DLD1 (cell line): ENCODE results near the gene RAB3C.
"Not testable (repeated sequence)": the region's sequence is repeated elsewhere in the genome, so short reads cannot be mapped to it uniquely, and the experiment has no call there.

Experiments
- in situ Hi-C: cut with HindIII; loops from 2 replicates; pipeline ENCODE4 v1.10.0; 2017; ENCODE audit warnings: low sequenced_read_pairs

RAB3C gene

DNA sequence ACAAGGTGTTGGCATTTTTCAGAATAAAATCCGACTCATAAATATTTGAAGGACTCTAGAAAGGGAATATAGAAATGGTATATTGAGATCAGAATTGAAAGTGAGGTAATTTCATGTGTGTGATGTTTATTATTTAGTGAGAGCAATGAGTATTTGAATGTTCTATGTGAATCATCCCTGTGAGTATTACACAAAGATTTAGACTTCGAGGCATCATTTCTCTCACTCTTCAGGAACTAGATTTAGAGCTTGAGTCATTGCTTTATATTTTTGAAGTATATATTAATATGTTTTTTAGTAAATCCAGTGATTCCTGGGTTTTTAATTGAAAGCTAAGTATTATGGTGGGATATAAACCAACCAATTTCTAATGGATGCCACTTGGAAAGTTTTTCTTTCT, 91.2 kb downstream of the RAB3C start:
- in situ Hi-C loops = no loop called here

DNA sequence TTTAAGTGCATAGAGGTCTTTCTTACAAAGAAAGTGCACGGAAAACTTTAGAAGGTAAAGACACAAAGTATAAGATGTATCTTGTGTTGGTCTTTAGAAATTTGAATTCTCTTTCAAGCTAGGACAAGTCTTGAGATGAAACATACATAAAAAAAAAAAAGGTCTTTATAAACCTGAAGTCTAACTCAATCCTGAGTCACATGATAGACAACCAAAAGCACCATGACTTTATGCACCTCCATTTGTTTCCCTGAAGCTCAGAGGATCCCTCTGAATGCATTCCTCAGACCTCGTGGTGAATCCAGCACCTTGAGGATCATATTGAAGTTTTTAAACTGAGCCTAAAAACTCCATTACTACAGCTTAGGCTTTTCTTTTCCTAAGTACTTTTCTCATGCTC, 91.8 kb downstream of the RAB3C start:
- in situ Hi-C loops = no loop called here

DNA sequence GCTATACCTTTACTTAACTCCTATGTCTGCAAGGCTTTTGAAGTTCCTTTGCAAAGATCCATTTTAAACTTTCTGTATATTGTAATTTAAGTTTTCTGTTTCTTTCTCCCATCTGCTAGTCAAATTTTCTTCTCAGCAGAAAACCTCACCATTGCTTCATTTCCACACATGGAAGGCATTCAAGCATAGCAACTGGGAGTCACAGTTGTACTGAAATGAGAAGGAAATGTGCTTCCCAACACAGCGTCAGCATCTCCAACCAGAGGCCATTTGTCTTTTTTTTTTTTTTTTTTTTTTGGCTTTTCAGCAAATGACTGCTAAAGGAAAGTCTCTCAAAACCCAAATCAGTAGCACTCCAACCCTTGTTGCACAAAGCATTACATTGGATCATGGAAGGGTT, 92.5 kb downstream of the RAB3C start:
- in situ Hi-C loops = no loop called here

DNA sequence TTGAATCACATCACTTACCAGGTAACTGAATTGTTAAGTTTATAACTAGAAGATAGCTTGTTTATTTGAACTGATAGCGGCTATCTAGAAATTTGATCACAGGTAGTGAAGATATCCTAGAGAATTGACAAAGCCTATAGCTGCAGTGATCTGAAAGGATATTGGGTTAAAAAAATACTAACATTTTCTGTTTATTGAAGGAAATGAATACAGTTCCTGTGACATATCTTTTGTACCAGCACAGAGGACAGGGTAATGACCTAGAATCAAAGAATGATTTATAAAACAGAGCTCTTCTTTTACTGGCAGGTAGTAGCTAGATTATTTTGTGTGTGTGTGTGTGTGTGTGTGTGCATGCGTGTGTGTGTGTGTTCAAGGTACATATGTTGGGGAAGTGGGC, 94.8 kb downstream of the RAB3C start:
- in situ Hi-C loops = no loop called here

DNA sequence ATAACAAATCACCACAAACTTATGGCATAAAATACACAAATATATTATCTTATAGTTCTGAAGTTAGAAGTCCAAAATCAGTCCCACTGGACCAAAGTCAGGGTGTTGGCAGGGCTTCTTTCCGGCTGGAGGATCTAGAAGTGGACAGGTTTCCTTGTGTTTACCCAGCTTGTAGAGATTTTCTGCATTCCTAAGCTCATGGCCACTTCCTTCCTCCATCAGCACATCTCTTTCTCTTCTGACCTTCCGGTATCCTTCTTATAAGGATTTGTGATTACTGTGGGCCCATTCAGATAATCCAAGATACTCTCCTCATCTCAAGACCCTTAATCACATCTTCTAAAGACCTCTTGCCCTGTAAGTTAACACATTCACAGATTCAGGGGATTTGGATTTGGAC, 97.6 kb downstream of the RAB3C start:
- in situ Hi-C loops = no loop called here

DNA sequence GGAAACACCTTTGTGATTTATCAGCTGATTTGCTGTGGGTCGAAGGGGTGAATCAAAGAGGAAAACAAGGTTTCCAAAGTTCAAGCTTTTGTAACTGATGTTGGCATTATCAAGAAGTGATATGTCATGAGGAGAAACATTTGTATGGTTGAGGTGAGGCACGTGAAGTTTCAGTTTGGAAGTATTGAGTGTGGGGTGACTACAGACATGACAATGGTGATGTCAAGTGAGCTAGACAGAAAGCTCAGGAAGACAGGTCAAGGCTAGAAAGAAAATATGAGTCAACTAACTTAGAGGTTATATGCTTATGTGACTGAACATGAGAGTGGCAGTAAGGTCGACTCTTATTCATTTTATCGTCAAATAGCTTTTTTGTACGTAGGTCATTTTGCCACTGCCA, 99.1 kb downstream of the RAB3C start:
- in situ Hi-C loops = no loop called here

DNA sequence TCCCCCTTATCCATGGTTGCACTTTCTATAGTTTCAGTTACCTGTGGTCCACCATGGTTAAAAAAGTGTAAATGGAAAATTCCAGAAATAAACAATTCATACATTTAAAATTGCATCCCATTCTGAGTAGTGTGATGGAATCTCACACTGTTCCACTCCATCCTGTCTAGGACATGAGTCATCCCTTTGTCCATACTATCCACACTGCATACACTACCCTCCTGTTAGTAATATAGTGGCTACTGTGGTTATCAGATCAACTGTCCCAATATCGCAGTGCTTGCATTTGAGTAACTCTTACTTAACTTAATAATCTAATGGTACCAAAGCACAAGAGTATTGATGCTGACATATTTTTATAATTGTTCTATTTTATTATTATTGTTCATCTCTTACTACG, 100.7 kb downstream of the RAB3C start:
- in situ Hi-C loops = no loop called here

DNA sequence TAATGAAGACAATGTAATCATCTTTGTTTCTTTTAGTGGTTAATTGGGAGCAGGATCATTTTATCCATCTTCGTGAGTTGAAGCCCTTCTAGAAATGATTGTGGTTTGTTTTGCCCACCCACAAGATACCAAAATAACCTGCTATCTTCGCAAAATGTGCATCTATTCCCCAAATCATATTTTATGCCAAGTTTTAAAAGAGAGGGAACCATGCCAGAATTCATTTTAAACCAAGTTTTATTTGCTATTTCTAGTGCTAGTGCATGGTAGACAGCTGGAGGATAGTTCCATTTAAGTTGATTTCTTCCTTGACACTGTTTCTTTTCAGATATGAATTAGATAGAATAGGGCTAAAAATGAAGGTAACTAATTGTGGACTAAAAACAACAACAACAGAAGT, 104.2 kb downstream of the RAB3C start:
- in situ Hi-C loops = no loop called here

DNA sequence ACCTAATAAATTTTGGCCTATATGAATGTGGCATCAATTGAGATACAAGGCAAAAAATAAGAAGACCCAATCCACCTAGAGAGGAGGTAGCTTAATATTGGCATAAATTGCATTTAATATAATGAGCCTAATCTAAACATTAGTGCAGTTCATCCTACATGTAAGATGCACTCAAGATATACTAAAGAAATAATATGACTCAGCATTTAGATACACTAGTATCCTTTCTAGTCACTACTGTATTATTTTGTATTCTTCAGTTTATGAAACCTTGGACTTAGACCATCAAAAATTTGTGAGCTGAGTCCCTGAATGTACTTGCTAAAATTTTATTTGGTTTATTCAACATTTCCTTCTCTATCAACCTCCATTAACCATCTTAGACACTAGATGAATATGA, 104.7 kb downstream of the RAB3C start:
- in situ Hi-C loops = no loop called here

DNA sequence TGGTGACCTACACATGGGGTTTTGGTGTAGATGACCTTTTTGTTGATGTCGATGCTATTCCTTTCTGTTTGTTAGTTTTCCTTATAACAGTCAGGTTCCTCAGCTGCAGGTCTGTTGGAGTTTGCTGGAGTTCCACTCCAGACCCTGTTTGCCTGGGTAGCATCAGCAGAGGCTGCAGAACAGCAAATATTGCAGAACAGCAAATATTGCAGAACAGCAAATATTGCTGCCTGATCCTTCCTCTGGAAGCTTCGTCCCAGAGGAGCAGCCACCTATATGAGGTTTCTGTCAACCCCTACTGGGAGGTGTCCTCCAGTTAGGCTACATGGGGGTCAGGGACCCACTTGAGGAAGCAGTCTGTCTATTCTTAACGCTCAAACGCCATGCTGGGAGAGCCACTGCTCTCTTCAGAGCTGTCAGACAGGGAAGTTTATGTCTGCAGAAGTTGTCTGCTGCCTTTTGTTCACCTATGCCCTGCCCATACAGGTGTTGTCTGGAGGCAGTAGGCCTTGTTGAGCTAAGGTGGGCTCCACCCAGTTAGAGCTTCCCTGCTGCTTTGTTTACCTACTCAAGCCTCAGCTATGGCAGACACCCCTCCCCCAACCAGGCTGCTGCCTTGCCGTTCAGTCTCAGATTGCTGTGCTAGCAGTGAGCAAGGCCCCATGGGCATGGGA, 116.3 kb downstream of the RAB3C start:
- in situ Hi-C loops = not testable (repeated sequence)

DNA sequence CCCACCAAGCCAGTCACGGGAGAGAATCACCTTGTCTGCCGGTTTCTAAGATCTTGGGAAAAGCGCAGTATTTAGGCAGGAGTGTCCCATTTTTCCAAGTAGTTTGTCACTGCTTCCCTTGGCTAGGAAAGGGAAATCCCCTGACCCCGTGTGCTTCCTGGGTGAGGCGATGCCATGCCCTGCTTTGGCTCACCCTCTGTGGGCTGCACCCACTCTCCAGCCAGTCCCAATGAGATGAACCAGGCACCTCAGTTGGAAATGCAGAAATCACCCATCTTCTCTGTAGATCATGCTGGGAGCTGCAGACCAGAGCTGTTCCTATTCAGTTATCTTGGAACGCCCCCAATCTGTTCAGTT, 116.9 kb downstream of the RAB3C start:
- in situ Hi-C loops = no loop called here

DNA sequence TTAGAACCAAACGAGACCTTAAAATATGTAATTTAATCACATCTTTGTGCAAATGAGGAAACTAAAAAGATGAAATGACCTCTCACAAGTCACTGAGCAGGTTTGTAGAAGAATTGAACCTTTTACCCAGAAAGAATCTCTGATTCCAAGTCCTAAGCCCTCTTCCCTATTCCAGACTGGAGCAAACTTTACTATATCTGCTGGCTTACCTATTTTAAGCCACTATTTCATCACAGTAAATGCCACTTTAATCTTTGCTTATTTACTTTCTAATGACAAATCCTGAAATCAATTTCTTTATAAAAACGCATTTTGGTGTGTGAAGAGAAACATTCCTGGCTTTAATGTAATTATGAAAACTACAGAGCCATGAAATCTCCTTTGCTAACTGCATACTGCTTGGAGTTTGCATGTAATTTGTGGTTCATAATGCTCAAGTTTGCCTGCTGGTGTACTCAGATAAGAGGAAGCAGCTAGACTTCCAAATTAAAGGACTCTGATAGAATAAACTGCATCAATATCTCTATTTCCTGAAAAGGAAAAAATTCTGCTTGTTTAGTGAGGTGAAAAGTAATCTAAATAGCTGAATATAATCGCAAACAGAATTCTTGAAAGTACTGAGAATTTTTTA, 121.2 kb downstream of the RAB3C start:
- in situ Hi-C loops = no loop called here

DNA sequence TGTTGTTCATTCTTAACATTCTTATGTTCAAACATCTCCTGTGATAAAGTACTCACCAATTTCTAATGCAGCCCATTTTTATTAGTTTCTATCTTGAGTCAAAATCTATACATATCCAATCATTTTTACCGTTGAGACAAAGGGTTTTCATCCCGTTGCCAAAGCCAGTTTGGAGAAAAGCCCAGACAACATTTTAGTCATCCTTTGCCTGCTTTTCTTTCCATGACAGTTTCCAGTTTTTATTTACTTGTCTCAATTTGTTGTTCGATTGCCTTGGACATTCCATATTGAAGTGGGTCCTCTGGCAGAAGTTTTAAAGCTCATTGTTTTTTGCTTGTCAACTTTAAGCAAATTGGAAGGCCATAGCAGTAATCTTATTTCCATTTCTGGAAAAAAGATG, 123.9 kb downstream of the RAB3C start:
- in situ Hi-C loops = no loop called here

DNA sequence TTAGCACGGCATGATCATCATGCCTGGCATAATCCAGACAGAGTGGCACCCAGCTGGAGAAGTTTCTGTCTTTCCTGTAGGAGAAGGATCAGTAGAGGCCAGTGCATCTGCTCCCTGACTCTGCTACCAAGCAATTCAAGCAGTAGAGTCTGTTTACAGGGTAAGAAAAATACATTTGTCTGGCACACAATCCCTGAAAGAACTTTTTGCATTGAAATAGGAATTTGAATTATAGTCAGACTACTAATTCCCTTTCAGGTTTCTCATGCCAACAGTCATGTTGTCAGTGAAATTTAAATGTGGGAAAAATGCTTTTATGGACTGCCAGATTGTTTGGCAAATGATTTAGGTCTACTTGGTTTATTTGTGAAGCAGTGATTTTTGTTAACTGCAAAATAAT, 125.6 kb downstream of the RAB3C start:
- in situ Hi-C loops = no loop called here

DNA sequence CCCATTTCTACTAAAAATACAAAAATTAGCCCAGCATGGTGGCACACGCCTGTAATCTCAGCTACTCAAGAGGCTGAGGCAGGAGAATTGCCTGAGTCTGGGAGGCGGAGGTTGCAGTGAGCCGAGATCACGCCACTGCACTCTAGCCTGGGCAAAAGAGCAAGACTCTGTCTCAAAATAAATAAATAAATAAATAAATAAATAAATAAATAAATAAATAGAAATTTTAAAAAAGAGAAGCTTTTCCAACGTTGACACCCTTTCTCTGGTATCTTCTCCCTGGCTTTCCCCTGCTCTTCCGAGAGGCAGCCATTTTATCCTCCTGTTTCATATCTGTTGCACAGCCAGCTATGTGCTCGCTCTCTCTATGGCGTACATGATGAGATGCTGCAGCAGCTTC, 127.5 kb downstream of the RAB3C start:
- in situ Hi-C loops = not testable (repeated sequence)

DNA sequence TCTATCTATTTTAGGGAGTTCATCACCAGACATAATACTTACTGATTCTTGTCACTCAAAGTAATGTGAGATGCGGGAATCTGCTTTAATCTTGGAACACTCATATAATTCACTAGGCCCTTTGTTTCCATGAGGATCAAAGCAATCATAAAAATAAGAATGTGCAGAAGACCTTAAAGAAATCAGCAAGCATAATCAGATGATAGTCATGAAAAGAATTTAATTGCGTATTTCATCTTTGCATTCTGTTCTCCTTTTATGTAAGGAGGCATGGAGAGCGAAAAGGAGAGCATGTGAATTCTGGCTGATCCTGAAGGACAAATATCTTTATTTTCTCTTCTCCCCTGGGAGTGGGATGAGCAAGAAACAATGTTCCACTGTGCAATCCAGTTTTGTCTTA, 128.0 kb downstream of the RAB3C start:
- in situ Hi-C loops = no loop called here

DNA sequence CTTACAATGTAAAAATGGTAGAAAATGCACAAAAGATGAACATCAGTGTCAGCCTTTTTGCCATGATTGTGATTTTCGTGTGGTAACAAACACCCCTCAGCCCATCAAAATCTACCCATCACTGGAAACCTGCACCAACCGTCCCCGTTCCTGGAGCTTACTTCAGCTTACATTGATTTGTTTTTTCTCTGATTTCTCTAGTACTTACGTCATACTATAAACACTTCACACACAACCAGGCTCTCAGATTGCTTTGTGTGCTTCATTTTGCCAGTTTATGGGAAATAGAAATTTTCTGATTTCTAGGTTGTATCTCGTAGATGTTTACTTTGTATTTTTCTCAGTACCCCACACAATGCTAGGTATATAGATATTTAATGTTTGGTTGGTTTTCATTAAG, 129.1 kb downstream of the RAB3C start:
- in situ Hi-C loops = no loop called here

DNA sequence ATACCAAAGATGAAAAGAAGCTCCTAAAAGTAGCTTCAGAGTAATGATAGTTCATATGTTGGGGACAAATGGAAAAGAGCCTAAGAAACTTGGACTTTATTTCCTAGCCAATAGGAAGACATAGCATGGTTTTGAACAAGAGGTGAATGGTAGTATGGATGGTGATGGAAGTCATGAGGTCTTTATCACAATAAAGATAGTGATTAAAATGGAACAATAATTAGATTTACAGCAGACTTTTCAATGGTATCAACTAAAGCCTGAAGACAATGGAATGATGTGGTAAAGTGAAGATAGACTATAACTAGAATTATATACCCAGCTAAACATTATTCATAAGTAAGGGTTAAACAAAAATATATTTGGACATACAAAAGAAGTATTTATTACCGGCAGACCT, 131.2 kb downstream of the RAB3C start:
- in situ Hi-C loops = no loop called here

DNA sequence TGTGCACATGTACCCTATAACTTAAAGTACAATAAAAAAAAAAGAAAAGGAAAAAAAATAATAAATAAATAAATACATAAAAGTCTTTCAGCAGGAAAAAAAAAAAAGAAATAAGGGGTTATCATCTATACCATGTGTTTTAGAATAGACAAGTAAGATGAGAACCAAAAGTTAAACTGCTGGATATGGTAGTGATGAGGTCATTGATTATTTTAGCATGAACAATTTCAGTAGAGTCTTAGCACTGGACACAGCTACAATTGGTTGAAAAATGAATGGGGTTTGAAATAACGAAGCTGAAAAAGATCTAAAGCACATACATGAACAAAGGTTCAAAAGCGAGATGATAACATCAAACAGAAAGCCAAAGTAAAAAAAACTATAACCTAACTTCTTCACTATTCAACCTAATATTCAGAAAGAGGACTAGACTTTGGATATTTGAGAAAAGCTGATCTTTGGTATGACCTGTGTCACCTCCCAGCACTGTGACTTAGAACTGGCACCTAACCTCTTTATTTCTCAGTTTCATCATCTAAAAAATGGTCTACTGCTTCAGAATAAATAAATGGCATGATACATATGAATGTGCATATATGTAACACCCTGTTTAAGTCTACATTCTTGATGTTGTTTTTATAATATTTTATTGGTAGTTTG, 133.3 kb downstream of the RAB3C start:
- in situ Hi-C loops = no loop called here

DNA sequence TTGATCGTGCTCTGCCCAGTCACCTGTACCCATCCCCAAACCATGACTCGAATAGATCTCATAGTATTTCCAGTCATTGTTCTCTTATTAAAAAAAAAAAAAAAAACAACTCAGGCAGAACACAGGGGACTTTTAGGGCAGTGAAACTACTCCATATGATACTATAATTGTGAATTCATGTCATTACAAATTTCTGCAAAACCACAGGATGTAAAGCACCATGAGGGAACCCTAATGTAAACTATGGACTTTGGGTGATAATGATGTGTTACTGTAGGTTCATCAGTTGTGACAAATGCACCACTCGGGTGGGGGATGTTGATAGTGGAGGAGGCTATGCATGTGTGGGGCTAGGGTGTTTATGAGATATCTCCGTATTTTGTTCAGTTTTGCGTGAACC, 133.8 kb downstream of the RAB3C start:
- in situ Hi-C loops = no loop called here

DNA sequence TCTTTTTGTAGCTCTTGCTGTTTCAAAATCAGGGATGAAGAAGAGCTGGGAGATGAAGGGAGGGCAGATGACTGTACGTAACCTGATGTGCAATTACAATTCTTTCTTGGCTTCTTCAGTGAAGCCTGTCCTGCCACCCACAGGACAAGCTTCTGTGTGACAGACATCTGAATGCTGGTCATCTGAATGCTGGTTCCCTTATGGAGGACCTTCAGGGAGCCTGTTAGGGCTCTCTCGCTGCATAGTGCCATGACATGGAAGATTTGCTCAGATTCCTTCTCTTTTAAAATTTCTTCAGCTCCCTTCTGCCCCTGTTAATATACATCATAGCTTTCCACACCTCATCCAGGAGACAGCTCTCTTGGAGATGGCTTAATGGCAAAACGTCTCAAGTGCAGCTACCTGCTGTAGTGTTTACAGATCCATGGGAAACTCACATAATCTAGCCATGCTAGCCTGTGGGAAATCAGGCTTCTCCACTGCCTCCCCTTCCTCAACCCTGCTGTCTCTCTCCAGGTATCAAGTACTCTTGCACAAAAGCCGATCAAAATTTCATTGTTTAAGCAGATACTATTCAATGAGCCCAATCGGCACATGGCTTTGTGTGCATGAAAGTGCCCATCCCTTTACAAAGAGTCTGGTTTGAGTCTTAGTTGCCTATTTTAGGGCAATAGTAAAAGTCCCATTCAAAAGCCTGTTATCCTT, 134.6 kb downstream of the RAB3C start:
- in situ Hi-C loops = no loop called here
